Rectal smooth muscle tissue (tissue), 1 donor: Measurements from ENCODE around the gene TGFBR1.

Source experiments
- H3K27ac ChIP-seq: one replicate; pipeline ENCODE4 v1.7.0; 2013; ENCODE audit warnings: low read depth, low read length, inconsistent platforms
- H3K27me3 ChIP-seq: one replicate; pipeline ENCODE4 v1.7.0; 2013; ENCODE audit warnings: low read length; ENCODE audit not compliant: control insufficient read depth, insufficient read depth
- H3K36me3 ChIP-seq: one replicate; pipeline ENCODE4 v1.7.0; 2013; ENCODE audit warnings: low read length; ENCODE audit not compliant: control insufficient read depth, insufficient read depth
- H3K4me1 ChIP-seq: one replicate; pipeline ENCODE4 v1.7.0; 2013; ENCODE audit warnings: low read length; ENCODE audit not compliant: control insufficient read depth, insufficient read depth
- H3K4me3 ChIP-seq: one replicate; pipeline ENCODE4 v1.7.0; 2013; ENCODE audit warnings: low read length
- H3K9ac ChIP-seq: one replicate; pipeline ENCODE4 v1.7.0; 2013; ENCODE audit warnings: low read length

Gene TGFBR1

GRCh38 chr9:99103054-99103895 lies 1.6 kb upstream of the TGFBR1 start:
- H3K27me3 ChIP-seq = no peaks in the 10 kb centered on the region
- peaks cover 32% of the 10 kb centered on the region for H3K4me1 ChIP-seq
- no peaks in the 10 kb centered on the region for H3K36me3 ChIP-seq
- H3K27ac ChIP-seq = peak overlapping the region; percentile 96
- no peak overlapping the region for H3K9ac ChIP-seq
- no peak overlapping the region for H3K4me3 ChIP-seq

GRCh38 chr9:99103901-99104458 lies 933 bp upstream of the TGFBR1 start:
- H3K4me3 ChIP-seq = peak overlapping the region; percentile 77

GRCh38 chr9:99105152-99106043 lies 485 bp downstream of the TGFBR1 start:
- Histone ChIP-seq H3K27ac (peak overlapping the region; percentile 96), H3K4me1 (peaks cover 33% of the 10 kb centered on the region)

More at GRCh38 chr9:99103901-99104458, 933 bp upstream of the TGFBR1 start:
- H3K9ac ChIP-seq = peak overlapping the region; percentile 88
- H3K27ac ChIP-seq = peak overlapping the region; percentile 96
- H3K27me3 ChIP-seq = no peaks in the 10 kb centered on the region
- H3K4me1 ChIP-seq = peaks cover 33% of the 10 kb centered on the region
- no peaks in the 10 kb centered on the region for H3K36me3 ChIP-seq

GRCh38 chr9:99106044-99106375 lies 1.1 kb downstream of the TGFBR1 start:
- Histone ChIP-seq H3K4me1 (peaks cover 33% of the 10 kb centered on the region), H3K27ac (peak overlapping the region; percentile 96), H3K9ac (peak overlapping the region; percentile 7), H3K4me3 (peak overlapping the region; percentile 69), H3K36me3 (no peaks in the 10 kb centered on the region), H3K27me3 (no peaks in the 10 kb centered on the region)

More at GRCh38 chr9:99105152-99106043, 485 bp downstream of the TGFBR1 start:
- Histone ChIP-seq H3K36me3 (no peaks in the 10 kb centered on the region), H3K27me3 (no peaks in the 10 kb centered on the region), H3K9ac (peak overlapping the region; percentile 7), H3K4me3 (peak overlapping the region; percentile 69)

DNA sequence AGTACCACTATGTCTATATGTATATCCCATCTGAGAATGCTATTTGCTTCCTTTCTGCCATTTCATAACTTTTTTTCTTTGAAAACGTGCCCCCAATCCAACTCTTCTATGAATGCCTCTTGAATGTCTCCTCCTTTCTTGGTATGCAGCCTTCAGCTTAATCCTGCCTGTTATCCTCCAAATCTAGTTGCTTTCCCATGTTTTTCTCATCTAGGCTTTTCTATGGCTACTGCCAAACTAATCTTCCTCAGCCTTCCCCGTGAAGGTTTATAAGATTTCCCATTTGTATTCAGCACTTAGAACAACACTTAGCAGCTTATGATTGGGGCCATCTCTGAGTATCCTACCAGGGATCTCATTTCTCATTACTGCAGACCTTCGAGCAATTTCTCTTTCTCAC lies 2.5 kb downstream of the TGFBR1 start:
- Histone ChIP-seq H3K9ac (no peak overlapping the region), H3K4me3 (peak overlapping the region; percentile 52), H3K4me1 (peaks cover 37% of the 10 kb centered on the region), H3K27ac (no peak overlapping the region), H3K36me3 (no peaks in the 10 kb centered on the region), H3K27me3 (no peaks in the 10 kb centered on the region)

GRCh38 chr9:99108131-99108530 lies 3.2 kb downstream of the TGFBR1 start:
- Histone ChIP-seq H3K4me1 (peaks cover 39% of the 10 kb centered on the region), H3K36me3 (no peaks in the 10 kb centered on the region), H3K27ac (no peak overlapping the region), H3K27me3 (no peaks in the 10 kb centered on the region), H3K4me3 (peak overlapping the region; percentile 52), H3K9ac (no peak overlapping the region)

DNA sequence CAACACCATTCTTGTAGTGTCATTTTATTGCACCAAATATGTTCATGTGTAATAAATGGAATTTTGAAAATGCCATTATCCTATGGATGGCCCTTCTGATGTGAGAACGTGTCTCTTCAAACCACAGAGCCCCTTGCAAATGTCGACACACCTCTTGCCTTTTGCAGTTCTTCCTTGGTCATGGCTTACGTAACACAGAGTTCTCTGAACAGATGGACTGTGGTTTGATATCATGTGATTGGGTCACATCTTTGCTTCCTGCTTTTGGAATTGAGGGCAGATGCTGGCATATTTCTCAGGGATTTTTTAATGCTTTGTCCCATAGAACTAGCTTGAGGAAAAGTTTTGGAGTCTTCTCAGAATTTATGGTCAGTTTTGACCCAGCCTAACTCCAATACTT lies 4.6 kb downstream of the TGFBR1 start:
- H3K4me3 ChIP-seq = no peak overlapping the region
- H3K27ac ChIP-seq = no peak overlapping the region
- no peak overlapping the region for H3K9ac ChIP-seq
- peaks cover 33% of the 10 kb centered on the region for H3K4me1 ChIP-seq
- no peaks in the 10 kb centered on the region for H3K27me3 ChIP-seq
- no peaks in the 10 kb centered on the region for H3K36me3 ChIP-seq

GRCh38 chr9:99112750-99113413 lies 8.0 kb downstream of the TGFBR1 start:
- H3K4me1 ChIP-seq = peaks cover 30% of the 10 kb centered on the region
- no peak overlapping the region for H3K9ac ChIP-seq
- peak overlapping the region; percentile 57 for H3K27ac ChIP-seq
- no peaks in the 10 kb centered on the region for H3K27me3 ChIP-seq
- no peaks in the 10 kb centered on the region for H3K36me3 ChIP-seq
- H3K4me3 ChIP-seq = no peak overlapping the region

DNA sequence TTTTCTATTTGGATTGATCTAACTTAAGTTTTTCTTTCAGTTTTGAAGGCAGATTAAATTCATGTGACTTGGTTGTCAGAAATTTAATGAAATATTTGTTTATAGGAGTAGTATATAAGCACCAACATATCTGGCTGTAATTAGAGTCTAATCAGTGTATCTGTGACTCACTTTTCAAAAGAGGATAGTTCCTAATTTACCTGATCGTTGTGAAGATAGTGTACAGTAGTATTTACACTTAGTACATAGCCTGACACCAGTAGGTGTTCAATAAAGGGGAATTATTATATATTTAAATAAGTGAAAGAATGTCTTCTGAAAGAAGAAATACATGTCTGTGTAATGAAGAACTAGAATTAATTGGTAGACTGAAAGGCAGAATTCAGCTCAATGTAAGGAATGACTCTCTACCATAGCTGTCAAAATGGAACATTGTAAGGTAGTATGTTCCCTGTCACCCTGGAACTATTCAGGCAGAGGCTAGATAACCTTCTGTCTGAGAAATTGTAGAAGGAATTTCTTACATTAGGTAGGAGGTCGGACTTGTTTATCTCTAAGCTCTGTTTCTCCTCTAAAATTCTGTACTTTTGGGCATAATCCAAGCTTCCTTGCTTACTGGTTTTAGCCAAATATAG lies 8.6 kb downstream of the TGFBR1 start:
- H3K27ac ChIP-seq = peak overlapping the region; percentile 30
- peaks cover 25% of the 10 kb centered on the region for H3K4me1 ChIP-seq

GRCh38 chr9:99114049-99114440 lies 9.1 kb downstream of the TGFBR1 start:
- H3K27ac ChIP-seq = peak overlapping the region; percentile 48

More for the DNA sequence above, 8.6 kb downstream of the TGFBR1 start:
- Histone ChIP-seq H3K36me3 (no peaks in the 10 kb centered on the region), H3K4me3 (no peak overlapping the region), H3K27me3 (no peaks in the 10 kb centered on the region), H3K9ac (no peak overlapping the region)

GRCh38 chr9:99114846-99115500 lies 10.1 kb downstream of the TGFBR1 start:
- Histone ChIP-seq H3K9ac (no peak overlapping the region), H3K27ac (peak overlapping the region; percentile 48), H3K36me3 (no peaks in the 10 kb centered on the region), H3K4me3 (no peak overlapping the region), H3K27me3 (no peaks in the 10 kb centered on the region), H3K4me1 (peaks cover 28% of the 10 kb centered on the region)

More at GRCh38 chr9:99114049-99114440, 9.1 kb downstream of the TGFBR1 start:
- H3K27me3 ChIP-seq = no peaks in the 10 kb centered on the region
- no peak overlapping the region for H3K4me3 ChIP-seq
- H3K9ac ChIP-seq = no peak overlapping the region
- H3K36me3 ChIP-seq = no peaks in the 10 kb centered on the region
- peaks cover 25% of the 10 kb centered on the region for H3K4me1 ChIP-seq
